GM18873 (cell line): ENCODE data around the gene C6orf62.
A peak's percentile ranks its signal among the peaks of the same experiment; 100 is the strongest.
"Not testable (repeated sequence)": the region's sequence is repeated elsewhere in the genome, so short reads cannot be mapped to it uniquely, and the experiment has no call there.

Experiments used
- ATAC-seq: cut with Tn5 transposase; IDR thresholded peaks from one replicate; pipeline ENCODE4 v1.9.1; 2021; ENCODE audit warnings: mild to moderate bottlenecking, moderate library complexity, moderate number of reproducible peaks; ENCODE audit not compliant: unreplicated experiment, low FRiP score

The C6orf62 gene

GRCh38 chr6:24743944-24744335, 25.0 kb upstream of the C6orf62 start:
- no peak for ATAC-seq

- ATAC-seq = peak; percentile 78
Measured at GRCh38 chr6:24743265-24743943, 24.4 kb upstream of the C6orf62 start.

- no peak for ATAC-seq
Measured at GRCh38 chr6:24742216-24742738, 23.3 kb upstream of the C6orf62 start.

GRCh38 chr6:24740861-24741260, 21.9 kb upstream of the C6orf62 start:
- ATAC-seq = no peak

DNA sequence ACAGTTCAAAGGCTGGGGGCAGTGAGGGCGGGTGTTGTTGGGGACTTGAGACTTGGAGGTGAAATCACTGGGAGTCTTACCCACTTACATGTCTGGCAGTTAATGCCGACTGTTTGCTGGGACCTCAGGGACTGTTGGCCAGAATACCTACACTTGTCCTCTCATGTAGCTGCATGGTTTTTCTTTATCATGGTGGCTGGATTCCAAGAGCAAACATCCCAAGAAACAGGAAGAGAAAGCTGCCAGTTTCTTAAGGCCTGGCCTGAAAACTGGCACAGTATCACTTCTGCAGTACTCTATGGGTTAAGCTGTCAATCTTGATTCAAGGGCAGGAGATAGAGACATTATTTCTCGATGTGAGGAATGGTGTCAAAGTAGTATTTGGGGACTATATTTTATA, 19.8 kb upstream of the C6orf62 start:
- no peak for ATAC-seq

DNA sequence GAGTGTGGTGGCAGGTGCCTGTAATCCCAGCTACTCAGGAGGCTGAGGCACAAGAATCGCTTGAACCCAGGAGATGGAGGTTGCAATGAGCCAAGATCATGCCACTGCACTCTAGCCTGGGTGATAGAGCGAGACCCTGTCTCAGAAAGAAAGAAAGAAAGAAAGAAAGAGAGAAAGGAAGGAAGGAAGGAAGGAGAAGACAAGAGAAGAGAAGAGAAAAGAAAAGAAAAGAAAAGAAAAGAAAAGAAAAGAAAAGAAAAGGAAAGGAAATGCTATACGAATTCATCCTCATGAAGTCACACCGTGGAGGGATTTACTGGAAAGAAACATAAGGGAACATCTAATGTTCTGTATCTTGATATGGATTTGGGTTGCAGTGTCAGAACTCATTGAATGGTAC, 15.8 kb upstream of the C6orf62 start:
- ATAC-seq = not testable (repeated sequence)

DNA sequence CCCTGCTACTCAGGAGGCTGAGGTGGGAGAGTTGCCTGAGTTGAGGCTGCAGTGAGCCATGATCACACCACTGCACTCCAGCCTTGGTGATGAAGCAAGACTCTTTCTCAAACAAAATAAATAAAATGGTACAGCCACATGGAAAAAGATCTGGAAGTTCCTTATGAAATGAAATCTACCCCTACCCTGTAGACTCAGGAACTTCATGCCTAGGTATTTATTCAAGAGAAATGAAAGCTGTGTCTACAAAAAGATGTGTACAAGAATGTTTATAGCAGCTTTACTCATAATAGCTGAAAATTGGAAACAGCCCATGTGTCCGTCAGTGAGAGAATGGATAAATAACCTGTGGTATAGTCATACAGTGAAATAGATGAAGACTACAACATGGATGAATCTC, 15.2 kb upstream of the C6orf62 start:
- ATAC-seq = no peak

GRCh38 chr6:24731456-24732134, 12.6 kb upstream of the C6orf62 start:
- ATAC-seq = not testable (repeated sequence)

DNA sequence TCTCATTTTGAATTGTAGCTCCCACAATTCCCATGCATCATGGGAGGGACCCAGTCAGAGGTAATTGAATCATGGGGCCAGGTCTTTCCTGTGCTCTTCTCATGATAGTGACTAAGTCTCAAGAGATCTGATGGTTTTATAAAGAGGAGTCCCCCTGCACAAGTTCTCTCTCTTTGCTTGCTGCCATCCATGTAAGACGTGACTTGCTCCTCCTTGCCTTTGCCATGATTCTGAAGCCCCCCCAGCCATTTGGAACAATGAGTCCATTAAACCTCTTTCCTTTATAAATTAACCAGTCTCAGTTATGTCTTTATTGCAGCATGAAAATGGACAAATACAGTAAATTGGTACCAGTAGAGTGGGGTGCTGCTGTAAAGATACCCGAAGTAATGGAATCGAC, 11.7 kb upstream of the C6orf62 start:
- ATAC-seq = not testable (repeated sequence)

DNA sequence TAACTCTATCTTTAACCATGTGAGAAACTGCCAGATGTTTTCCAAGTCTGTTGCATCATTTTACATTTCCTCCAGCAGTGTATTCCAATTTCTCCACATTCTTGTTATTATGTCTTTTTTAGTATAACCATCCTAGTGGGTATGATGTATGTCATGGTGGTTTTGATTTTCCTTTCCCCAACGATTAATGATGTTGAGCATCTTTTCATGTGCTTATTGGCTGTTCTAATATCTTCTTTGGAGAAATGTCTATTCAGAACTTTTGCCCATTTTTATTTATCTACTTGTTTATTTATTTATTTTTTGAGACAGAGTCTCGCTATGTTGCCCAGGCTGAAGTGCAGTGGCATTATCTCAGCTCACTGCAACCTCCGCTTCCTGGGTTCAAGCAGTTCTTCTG, 4.3 kb upstream of the C6orf62 start:
- no peak for ATAC-seq

DNA sequence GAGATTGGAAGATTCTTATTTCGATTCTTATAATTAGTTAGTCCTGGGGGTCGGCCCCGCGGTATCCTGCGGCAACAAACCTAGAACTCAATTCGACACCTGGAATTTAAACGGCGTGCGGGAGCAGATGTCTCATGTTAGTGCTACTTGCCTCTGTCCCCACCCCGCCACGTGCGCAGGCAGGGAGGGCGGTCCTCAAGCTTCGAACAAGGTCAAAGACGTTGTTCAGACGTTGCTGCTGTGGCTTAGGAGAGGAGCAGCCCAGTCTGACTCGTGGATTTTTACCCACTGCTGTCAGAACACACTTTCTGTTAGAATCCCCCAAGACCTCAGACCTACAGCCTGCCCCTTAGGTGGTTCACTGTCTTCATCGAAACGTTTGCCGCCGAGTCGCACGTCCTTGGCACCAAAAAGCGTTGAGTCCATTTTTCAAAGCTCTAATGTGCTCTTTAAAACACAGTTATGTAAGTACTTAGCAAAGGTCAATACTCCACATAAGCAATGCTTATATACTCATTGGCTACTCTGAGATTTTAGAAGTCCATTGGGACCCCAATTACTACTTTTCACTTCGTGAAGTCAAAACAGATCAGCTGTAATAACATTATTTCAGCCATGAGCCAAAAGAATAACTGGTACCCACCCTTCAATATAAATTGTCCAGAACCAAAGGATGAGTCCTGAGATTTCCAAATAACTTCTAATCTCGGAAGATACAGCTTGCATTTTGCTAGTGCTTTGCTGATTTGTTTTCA, 2.7 kb upstream of the C6orf62 start:
- peak; percentile 45 for ATAC-seq

GRCh38 chr6:24720604-24721460, 1.9 kb upstream of the C6orf62 start:
- peak; percentile 75 for ATAC-seq

DNA sequence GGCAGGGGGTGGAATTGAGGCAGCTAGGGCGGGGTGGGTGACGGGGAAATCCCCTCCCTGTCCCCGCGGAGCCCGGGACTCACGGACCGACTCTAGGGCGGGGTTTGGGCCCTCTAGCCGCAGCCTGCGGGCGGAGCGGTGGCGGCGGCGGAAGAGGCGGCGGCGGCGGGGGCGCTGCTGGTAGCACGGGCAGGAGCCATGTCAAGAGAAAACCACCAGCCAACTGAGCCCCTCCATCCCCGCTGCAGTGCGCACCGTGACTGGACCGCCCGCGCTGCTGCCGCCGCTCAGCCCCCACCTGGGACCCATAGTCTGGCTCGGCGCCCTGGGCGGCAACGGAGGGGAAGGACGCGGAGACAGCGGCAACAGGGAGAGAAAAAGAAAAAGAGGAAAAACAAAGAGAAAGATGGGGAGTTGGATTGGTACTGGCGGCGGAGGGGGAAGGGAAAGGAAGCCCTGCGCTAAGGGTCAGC, 1.2 kb upstream of the C6orf62 start:
- peak; percentile 1 for ATAC-seq

GRCh38 chr6:24718449-24719124, 367 bp downstream of the C6orf62 start:
- no peak for ATAC-seq

DNA sequence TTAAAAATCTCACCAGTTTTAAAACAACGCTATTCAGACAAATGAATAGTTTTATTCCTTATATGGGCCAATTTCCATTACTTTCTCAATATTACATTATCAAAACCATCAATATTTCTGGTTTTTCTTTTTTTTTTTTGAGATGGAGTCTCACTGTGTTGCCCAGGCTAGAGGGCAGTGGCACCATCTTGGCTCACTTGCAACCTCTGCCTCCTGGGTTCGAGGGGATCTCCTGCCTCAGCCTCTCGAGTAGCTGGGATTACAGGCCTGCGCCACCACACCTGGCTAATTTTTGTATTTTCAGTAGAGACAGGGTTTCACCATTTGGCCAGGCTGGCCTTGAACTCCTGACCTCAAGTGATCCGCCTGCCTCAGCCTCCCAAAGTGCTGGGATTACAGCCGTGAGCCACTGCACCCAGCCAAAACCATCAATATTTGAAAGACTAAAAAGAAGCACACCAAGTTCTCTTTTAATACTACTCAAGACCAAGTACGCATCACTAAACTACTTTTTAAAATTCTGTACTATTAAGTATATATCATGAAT, 2.3 kb downstream of the C6orf62 start:
- ATAC-seq = not testable (repeated sequence)

GRCh38 chr6:24710519-24711303, 8.2 kb downstream of the C6orf62 start:
- no peak for ATAC-seq

- no peak for ATAC-seq
Measured at GRCh38 chr6:24709014-24709711, 9.8 kb downstream of the C6orf62 start.

DNA sequence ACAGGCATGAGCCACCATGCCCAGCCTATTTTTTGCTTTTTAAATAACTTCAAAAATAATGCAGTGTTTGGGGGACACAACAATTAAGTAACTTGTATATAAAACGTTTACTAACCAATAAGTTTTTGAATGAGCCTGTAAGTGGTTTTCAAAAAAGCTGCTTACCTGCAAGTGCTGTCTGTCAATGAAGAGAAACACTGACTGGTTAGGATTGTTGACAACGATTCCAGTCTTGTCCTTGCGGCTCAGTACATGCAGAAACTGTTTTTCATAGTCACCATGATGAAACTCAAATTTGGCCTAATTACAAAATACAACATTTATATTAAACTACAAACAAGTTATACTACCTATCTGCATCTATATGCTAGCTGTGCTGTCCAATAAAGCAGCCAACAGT, 10.3 kb downstream of the C6orf62 start:
- no peak for ATAC-seq
